Gastrocnemius medialis (tissue), 4 donors: ENCODE measurements around the gene FUT3. TPM values are rescaled to one million over a fixed set of nuclear protein-coding genes. Genes with fewer than 3 reads are reported as not detected.
A peak's percentile ranks its signal among the peaks of the same experiment; 100 is the strongest.

ENCODE experiments used
- ATAC-seq, 2 donors: fragments of 150-250 bp; one replicate each; pipeline ENCODE4 v1.9.1; 2016
- DNase-seq, 2 donors: peaks; one replicate each; pipeline ENCODE4 v3.0.0-alpha.2; 2019
- H3K27ac ChIP-seq, 4 donors: fragments of 200-600 bp; sonication (generic); 1 replicate in 1 of 4; 2 replicates in 3 of 4; pipeline ENCODE4 v1.5.1; 2016 to 2018; ENCODE audit warnings: mild to moderate bottlenecking in 2 of 4, moderate library complexity in 1 of 4
- H3K27me3 ChIP-seq, 3 donors: fragments of 200-600 bp; sonication (generic) in 2 of 3; 1 replicate in 1 of 3; 2 replicates in 2 of 3; pipeline versions ENCODE4 v1.5.1 to v1.6.0; 2016 to 2019; ENCODE audit warnings: mild to moderate bottlenecking in 1 of 3, moderate library complexity in 1 of 3
- H3K36me3 ChIP-seq, 2 donors: fragments of 200-600 bp; sonication (generic) in 1 of 2; one replicate each; pipeline ENCODE4 v1.5.1; 2017 to 2018
- H3K4me1 ChIP-seq, 2 donors: fragments of 200-600 bp; sonication (generic) in 1 of 2; one replicate each; pipeline ENCODE4 v1.5.1; 2016 to 2017; ENCODE audit warnings: mild to moderate bottlenecking in 2 of 2
- H3K4me3 ChIP-seq, 4 donors: fragments of 200-600 bp; sonication (generic) in 3 of 4; 1 replicate in 1 of 4; 2 replicates in 3 of 4; pipeline ENCODE4 v1.5.1; 2016 to 2019; ENCODE audit warnings: mild to moderate bottlenecking in 2 of 4
- H3K9me3 ChIP-seq, 3 donors: fragments of 200-600 bp; sonication (generic) in 2 of 3; 1 replicate in 1 of 3; 2 replicates in 2 of 3; pipeline ENCODE4 v1.5.1; 2016 to 2019
- POLR2A ChIP-seq, 2 donors: fragments of 450-650 bp; IDR thresholded peaks; one replicate each; pipeline ENCODE4 v1.6.1; 2017; ENCODE audit warnings: antibody characterized with exemption in 2 of 2, mild to moderate bottlenecking in 2 of 2, moderate library complexity in 2 of 2
- in situ Hi-C, 4 donors: fragments of 200-750 bp; cut with MboI; loops; one replicate each; pipeline versions ENCODE4 v1.15.0 to v1.8.0; 2017; ENCODE audit warnings: low sequenced_read_pairs in 4 of 4
- intact Hi-C: fragments of 100-400 bp; cut with DNase I; formaldehyde crosslinking; loops from one replicate; pipeline ENCODE4 v1.15.1; 2023; ENCODE audit warnings: low total_unique reads
- total RNA-seq, 4 donors: library from RNA; depleted of rRNA; stranded (reverse); fragments of >200 nt; gene quantifications; one replicate each; pipeline versions ENCODE4 v1.1.0 to v1.2.3, GENCODE V29; 2016
- TF ChIP-seq, protein P1 (sequence below), 5 experiments: fragments of 450-650 bp in 3 of 5; fragments of 200-600 bp in 2 of 5; sonication (generic) in 2 of 5; IDR thresholded peaks in 4 of 5; conservative IDR thresholded peaks in 1 of 5; 1 replicate in 4 of 5; 2 replicates in 1 of 5; pipeline ENCODE4 v1.5.1; 2016 to 2019; ENCODE audit warnings: antibody characterized with exemption in 5 of 5, mild to moderate bottlenecking in 3 of 5, moderate library complexity in 3 of 5

Gene FUT3
- total RNA-seq, 4 donors from 2014 or later = 0.32 TPM; not detected in 3

DNA sequence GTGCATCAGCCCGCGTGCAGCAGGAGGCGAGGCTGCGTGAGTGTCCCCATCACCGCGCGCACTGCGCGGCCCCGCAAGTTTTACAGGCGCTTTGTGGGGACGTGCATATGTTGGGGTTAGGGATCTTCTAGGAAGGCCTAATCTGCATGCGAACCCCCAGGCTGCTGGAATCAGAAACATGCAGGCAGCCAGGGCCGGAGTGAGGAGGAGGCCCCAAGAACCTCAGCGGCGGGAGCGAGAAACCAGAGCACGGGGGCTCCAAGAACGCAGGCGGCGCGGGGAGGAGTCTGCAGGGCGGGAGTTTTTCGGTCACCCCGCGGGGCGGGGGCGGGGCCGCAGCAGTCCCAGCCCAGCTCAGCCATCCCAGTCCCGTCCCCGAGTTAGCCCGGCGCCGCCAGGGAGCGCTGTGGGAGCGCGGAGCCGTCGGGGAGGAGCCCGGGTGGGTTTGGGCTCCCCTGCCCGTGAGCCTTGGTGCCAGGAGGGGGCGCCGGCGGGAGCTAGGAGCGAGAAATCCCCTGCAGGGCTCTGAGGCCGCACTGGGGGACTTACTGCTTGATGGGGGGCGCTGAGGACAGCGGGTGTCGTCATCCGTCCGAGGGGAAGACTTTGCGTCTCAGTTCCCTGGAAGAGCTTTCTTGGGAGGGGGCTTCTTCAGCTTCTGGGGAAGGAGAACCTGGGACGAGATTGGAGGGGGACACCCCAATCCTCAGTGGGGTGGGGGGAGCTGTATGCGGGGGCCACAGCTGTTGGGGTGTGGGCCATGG, 47.3 kb downstream of the FUT3 start:
- in situ Hi-C loops (no loop called here), intact Hi-C loops (loop anchor here (2.0 kb wide), 1 partner anchor 89 kb away; no protein-coding TSS in a partner anchor)
- Histone ChIP-seq H3K4me1 (peaks cover 0 to 4% of the 10 kb centered on the region in 2 donors), H3K4me3 (peak overlapping the region in 2 of 4 donors; percentile 18 to 22), H3K27ac (no peak overlapping the region), H3K36me3 (no peaks in the 10 kb centered on the region), H3K9me3 (no peaks in the 10 kb centered on the region), H3K27me3 (peaks cover 61 to 75% (median 67%) of the 10 kb centered on the region in 3 donors)
- ATAC-seq (peak in 1 of 2 donors; percentile 39), DNase-seq (peak in 1 of 2 donors; percentile 16)
- TF ChIP-seq, protein P1, sequence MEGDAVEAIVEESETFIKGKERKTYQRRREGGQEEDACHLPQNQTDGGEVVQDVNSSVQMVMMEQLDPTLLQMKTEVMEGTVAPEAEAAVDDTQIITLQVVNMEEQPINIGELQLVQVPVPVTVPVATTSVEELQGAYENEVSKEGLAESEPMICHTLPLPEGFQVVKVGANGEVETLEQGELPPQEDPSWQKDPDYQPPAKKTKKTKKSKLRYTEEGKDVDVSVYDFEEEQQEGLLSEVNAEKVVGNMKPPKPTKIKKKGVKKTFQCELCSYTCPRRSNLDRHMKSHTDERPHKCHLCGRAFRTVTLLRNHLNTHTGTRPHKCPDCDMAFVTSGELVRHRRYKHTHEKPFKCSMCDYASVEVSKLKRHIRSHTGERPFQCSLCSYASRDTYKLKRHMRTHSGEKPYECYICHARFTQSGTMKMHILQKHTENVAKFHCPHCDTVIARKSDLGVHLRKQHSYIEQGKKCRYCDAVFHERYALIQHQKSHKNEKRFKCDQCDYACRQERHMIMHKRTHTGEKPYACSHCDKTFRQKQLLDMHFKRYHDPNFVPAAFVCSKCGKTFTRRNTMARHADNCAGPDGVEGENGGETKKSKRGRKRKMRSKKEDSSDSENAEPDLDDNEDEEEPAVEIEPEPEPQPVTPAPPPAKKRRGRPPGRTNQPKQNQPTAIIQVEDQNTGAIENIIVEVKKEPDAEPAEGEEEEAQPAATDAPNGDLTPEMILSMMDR (IDR thresholded peaks at IDR 0.05 in 4 of 5, conservative IDR thresholded peaks at IDR 0.05 in 1 of 5) = peak in 4 of 5 experiments; percentile 28 to 65 (median 56)
- no peak for TF ChIP-seq POLR2A (IDR thresholded peaks at IDR 0.05)

DNA sequence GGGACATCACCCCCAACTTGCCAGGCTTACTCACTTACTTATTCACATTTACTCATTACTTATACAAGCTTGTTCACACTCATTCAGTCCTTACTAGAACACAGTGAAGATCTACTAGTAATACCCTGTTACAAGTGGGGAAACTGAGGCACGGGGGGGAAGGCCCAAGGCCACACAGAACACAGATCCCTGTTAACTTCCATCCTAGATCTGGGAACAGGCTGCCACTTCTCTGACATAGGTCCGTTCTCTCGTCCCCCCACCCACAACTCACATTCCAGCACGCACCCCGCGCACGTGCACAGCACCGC, 47.9 kb downstream of the FUT3 start:
- no peak for ATAC-seq
- Histone ChIP-seq H3K9me3 (no peaks in the 10 kb centered on the region), H3K4me1 (peaks cover 0 to 4% of the 10 kb centered on the region in 2 donors), H3K27me3 (peaks cover 65 to 78% (median 67%) of the 10 kb centered on the region in 3 donors), H3K36me3 (no peaks in the 10 kb centered on the region), H3K4me3 (peak overlapping the region in 2 of 4 donors; percentile 18 to 22), H3K27ac (no peak overlapping the region)
- intact Hi-C loops = no loop called here
- DNase-seq = no peak
- in situ Hi-C loops = no loop called here
- no peak for TF ChIP-seq POLR2A (IDR thresholded peaks at IDR 0.05)
- TF ChIP-seq, protein P1 (IDR thresholded peaks at IDR 0.05 in 4 of 5, conservative IDR thresholded peaks at IDR 0.05 in 1 of 5) = no peak

DNA sequence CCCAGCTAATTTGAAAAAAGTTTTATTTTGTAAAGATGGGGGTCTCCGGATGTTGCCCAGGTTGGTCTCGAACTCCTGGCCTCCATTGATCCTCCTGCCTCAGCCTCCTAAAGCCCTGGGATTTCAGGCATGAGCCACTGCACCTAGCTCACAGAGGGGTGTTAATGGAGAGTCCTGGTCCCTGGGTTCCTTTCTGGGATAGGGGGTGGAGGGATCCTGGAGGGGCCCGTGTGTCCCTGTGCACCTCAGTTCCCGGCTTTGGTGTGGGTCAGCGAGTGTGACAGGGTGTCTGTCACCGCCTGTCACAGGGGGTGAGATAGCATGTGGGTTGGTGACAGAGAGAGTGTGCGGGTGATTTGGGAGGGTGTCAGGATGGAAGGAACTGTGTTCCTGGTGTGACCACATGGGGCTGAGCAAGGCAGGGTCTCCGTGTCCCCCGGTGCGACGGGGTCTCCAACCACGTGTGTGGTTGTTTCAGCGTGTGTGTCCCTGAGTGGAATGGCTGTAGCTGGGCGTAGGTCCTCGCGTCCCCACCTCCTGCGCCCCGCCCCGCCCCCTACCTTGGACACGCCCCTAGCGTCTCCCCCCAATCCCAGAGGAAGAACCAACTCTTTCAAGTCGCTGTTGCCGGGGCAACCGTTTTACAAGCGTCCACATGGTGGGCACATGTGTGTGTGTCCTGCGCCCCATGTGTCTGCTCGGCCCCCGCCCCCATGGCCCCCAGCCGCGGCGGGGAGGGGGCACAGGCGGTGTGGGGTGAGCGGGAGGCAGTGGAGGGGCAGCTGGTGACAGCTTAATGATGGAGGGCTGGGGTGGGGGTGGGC, 49.2 kb downstream of the FUT3 start:
- H3K27ac ChIP-seq = no peak overlapping the region
- in situ Hi-C loops = no loop called here
- H3K27me3 ChIP-seq = peaks cover 65 to 74% (median 67%) of the 10 kb centered on the region in 3 donors
- no peak for TF ChIP-seq POLR2A (IDR thresholded peaks at IDR 0.05)
- TF ChIP-seq, protein P1 (IDR thresholded peaks at IDR 0.05 in 4 of 5, conservative IDR thresholded peaks at IDR 0.05 in 1 of 5) = no peak
- H3K36me3 ChIP-seq = no peaks in the 10 kb centered on the region
- no peaks in the 10 kb centered on the region for H3K9me3 ChIP-seq
- no peak for DNase-seq
- no peak for ATAC-seq
- peaks cover 0 to 4% of the 10 kb centered on the region in 2 donors for H3K4me1 ChIP-seq
- intact Hi-C loops = no loop called here
- no peak overlapping the region for H3K4me3 ChIP-seq

DNA sequence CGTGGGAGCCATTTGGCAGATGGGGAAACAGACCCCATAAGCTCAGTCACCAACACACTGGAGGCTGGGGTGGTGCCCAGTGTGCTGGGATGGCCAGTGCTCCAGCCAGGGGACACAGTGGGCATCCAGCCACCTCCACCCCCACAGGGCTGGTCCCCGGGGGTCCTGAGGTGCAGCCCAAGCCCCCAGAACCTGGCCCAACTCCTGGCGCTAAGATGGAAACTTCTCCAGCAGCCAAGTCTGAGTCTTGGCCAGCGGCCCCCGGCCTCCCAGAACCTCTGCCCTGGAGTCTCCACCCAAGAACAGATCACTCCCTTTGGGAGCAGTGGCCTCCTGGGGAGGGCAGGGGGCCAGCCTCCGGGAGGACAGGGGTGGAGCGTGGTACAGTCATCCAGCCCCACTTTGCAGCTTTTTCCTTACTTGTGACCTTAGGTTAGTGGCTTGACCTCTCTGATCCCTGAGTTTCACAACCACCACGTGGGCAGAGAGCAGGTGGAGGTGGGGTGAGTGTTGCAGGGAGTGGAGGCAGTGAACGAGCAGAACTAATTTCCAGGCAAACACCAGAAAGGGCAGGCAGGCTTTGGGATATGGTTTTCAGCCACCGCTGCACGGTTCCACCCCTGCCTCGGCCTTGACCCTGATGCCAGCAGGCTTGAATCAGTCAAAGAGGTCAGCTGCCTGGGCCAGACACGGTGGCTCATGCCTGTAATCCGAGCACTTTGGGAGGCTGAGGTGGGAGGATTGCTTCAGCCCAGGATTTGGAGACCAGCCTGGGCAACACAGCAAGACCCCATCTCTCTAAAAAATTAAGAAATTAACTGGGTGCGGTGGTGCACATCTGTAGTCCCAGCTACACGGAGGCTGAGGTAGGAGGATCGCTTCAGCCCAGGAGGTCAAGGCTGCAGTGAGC, 50.6 kb downstream of the FUT3 start:
- Histone ChIP-seq H3K9me3 (no peaks in the 10 kb centered on the region), H3K36me3 (no peaks in the 10 kb centered on the region), H3K4me1 (peaks cover 0 to 4% of the 10 kb centered on the region in 2 donors), H3K4me3 (no peak overlapping the region), H3K27me3 (peaks cover 61 to 64% (median 63%) of the 10 kb centered on the region in 3 donors), H3K27ac (no peak overlapping the region)
- TF ChIP-seq, protein P1 (IDR thresholded peaks at IDR 0.05 in 4 of 5, conservative IDR thresholded peaks at IDR 0.05 in 1 of 5) = no peak
- TF ChIP-seq POLR2A (IDR thresholded peaks at IDR 0.05) = no peak
- DNase-seq (no peak), ATAC-seq (no peak)
- intact Hi-C loops (no loop called here), in situ Hi-C loops (no loop called here)
